Hair follicle dermal papilla cell (primary cell): ENCODE data around the gene ZP4. TPM values are rescaled to one million over a fixed set of nuclear protein-coding genes. Genes with fewer than 3 reads are reported as not detected.

Source experiments
- total RNA-seq: library from RNA; depleted of rRNA; stranded (reverse); fragments of >200 nt; gene quantifications from 2 replicates; pipeline ENCODE4 v1.2.3, GENCODE V29; 2012

Gene ZP4, protein sequence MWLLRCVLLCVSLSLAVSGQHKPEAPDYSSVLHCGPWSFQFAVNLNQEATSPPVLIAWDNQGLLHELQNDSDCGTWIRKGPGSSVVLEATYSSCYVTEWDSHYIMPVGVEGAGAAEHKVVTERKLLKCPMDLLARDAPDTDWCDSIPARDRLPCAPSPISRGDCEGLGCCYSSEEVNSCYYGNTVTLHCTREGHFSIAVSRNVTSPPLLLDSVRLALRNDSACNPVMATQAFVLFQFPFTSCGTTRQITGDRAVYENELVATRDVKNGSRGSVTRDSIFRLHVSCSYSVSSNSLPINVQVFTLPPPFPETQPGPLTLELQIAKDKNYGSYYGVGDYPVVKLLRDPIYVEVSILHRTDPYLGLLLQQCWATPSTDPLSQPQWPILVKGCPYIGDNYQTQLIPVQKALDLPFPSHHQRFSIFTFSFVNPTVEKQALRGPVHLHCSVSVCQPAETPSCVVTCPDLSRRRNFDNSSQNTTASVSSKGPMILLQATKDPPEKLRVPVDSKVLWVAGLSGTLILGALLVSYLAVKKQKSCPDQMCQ
- total RNA-seq = under 0.01 and 0.12 TPM in 2 replicates

DNA sequence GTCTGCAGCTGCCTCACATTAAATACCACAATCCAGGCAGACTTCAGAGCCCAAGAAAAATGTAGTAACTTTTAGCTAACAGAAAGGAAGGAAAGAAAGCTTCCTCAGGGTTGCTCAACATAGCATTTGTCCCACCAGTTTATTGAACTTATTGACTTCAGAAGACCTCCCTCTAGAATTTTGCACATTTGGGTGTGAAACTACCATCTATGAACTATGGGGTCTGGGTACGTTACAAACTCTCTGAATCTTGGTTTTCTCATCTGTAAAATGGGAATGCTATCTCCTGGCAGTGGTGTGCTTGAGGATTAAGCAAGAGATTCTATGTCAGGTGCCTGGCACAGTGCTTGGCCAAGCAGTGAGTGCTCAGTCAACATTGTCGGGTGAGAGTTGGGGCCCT lies at the start of gene ZP4:
TSS of gene ZP4 (minus strand) at position 101 of the 400 bp plus-strand sequence. CDS start 287 bp downstream, outside the sequence.

